GM10248 (cell line): ENCODE measurements around the gene VPS51.

Experiments
- CTCF ChIA-PET: fragments of 300-600 bp; sonication (Branson Sonifier 250); formaldehyde crosslinking; extraction: SDS; loops from one replicate; lab custom pipeline; 2021; ENCODE audit warnings: antibody characterized with exemption; lab: Yijun Ruan, JAX
- POLR2A ChIA-PET: fragments of 350-650 bp; sonication (Branson Sonifier 250); formaldehyde crosslinking; extraction: SDS; loops from one replicate; lab custom pipeline; 2020; ENCODE audit warnings: antibody characterized with exemption; lab: Yijun Ruan, JAX
- DNase-seq: peaks from one replicate; pipeline ENCODE4 v3.0.0; 2012; ENCODE audit errors: extremely low spot score
- TF ChIP-seq, protein P1 (sequence below): IDR thresholded peaks from 2 replicates; pipeline ENCODE4 v1.5.1; 2012; ENCODE audit warnings: mild to moderate bottlenecking, low read depth; ENCODE audit errors: extremely low read depth, missing control alignments, control extremely low read depth

Gene VPS51

DNA sequence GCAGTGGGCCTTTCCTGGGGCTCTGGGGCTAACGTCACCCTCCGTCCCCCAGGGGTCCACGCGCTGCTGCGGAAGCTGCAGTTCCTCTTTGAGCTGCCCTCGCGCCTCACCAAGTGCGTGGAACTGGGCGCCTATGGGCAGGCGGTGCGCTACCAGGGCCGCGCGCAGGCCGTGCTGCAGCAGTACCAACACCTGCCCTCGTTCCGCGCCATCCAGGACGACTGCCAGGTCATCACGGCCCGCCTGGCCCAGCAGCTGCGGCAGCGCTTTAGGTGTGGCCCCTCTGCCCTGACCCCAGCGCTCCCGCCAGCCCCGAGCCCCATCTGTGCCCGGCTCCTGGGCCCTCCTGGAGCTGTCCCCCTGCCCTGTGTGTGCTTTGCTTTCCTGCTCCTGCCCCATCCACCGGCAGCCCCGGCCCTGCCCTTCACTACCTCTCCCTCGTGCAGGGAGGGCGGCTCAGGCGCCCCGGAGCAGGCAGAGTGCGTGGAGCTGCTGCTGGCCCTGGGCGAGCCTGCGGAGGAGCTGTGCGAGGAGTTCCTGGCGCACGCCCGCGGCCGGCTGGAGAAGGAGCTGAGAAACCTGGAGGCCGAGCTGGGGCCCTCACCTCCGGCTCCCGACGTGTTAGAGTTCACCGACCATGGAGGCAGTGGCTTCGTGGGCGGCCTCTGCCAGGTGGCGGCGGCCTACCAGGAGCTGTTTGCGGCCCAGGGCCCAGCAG lies 11.9 kb downstream of the VPS51 start:
- ChIA-PET POLR2A (interaction anchor here (0.6 kb wide), 2 partner anchors 288 to 417 kb away, joined by 5 to 7 read pairs; partner anchors contain the start of gene SCYL1), CTCF (interaction anchor here (0.7 to 7.5 kb wide), 6 partner anchors 9 to 257 kb away, joined by 3 to 165 read pairs (median 14); partner anchors contain the start of genes CAPN1 and VPS51)
- TF ChIP-seq, protein P1, sequence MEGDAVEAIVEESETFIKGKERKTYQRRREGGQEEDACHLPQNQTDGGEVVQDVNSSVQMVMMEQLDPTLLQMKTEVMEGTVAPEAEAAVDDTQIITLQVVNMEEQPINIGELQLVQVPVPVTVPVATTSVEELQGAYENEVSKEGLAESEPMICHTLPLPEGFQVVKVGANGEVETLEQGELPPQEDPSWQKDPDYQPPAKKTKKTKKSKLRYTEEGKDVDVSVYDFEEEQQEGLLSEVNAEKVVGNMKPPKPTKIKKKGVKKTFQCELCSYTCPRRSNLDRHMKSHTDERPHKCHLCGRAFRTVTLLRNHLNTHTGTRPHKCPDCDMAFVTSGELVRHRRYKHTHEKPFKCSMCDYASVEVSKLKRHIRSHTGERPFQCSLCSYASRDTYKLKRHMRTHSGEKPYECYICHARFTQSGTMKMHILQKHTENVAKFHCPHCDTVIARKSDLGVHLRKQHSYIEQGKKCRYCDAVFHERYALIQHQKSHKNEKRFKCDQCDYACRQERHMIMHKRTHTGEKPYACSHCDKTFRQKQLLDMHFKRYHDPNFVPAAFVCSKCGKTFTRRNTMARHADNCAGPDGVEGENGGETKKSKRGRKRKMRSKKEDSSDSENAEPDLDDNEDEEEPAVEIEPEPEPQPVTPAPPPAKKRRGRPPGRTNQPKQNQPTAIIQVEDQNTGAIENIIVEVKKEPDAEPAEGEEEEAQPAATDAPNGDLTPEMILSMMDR: no peak
- no peak for DNase-seq

DNA sequence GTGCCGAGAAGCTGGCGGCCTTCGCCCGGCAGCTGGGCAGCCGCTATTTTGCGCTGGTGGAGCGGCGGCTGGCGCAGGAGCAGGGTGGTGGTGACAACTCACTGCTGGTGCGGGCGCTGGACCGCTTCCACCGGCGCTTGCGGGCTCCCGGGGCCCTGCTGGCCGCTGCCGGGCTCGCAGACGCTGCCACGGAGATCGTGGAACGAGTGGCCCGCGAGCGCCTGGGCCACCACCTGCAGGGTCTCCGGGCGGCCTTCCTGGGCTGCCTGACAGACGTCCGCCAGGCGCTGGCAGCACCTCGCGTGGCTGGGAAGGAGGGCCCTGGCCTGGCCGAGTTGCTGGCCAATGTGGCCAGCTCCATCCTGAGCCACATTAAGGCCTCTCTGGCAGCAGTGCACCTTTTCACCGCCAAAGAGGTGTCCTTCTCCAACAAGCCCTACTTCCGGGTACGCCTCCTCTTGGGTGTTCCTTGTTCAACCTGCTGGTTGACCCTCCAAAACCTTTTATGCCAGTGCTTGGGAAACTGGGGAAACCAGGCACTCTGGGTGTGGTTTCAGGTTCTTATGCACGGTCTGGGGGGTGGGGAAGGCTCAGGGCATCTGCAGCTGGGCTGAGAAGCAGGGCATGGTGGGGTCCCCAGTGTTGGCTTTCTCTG lies 12.6 kb downstream of the VPS51 start:
- no peak for DNase-seq
- TF ChIP-seq, protein P1: no peak
- POLR2A ChIA-PET: no interaction called here
- CTCF ChIA-PET: interaction anchor here (0.7 to 7.5 kb wide), 10 partner anchors 10 to 258 kb away, joined by 3 to 165 read pairs (median 20); partner anchors contain the start of genes ARL2, CAPN1, CDC42EP2 and VPS51

DNA sequence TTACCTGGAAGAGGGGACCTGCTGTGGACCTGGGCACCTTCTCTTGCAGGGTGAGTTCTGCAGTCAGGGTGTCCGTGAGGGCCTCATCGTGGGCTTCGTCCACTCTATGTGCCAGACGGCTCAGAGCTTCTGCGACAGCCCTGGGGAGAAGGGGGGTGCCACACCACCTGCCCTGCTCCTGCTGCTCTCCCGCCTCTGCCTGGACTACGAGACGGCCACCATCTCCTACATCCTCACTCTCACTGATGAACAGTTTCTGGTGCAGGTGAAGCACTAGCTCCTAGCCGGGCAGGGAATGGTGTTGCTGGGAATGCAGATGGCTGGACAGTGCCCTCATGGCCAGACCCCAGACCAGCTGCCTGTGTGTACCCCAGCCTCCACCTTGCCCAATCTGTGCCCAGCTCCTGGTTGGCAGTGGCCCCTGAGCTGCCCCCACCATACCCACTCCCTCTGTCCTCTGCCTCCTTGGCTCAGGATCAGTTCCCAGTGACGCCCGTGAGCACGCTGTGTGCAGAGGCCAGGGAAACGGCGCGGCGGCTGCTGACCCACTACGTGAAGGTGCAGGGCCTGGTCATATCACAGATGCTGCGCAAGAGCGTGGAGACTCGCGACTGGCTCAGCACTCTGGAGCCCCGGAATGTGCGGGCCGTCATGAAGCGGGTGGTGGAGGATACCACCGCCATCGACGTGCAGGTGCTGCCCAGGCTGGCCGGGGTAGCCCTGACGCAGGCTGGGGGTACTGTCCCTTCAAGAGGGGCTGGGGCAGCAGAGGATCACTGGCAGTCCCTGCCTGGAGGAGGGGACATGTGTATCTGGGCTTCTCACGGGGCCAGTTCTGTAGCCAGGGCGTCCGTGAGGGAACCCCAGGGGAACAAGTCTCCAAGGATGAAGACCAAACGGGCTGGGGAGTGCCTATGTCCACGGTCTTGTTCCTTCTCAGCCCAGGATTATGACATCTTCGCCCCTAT lies 13.5 kb downstream of the VPS51 start:
- CTCF ChIA-PET: interaction anchor here (0.6 to 7.5 kb wide), 34 partner anchors 11 to 324 kb away, joined by 3 to 165 read pairs (median 7); partner anchors contain the start of genes ARL2, CAPN1, CDC42BPG and CDC42EP2
- POLR2A ChIA-PET: interaction anchor here (0.5 to 4.0 kb wide), 4 partner anchors 10 to 242 kb away, joined by 3 to 14 read pairs (median 4); partner anchors contain the start of genes ARL2, FAU and MRPL49
- TF ChIP-seq, protein P1: no peak
- no peak for DNase-seq

DNA sequence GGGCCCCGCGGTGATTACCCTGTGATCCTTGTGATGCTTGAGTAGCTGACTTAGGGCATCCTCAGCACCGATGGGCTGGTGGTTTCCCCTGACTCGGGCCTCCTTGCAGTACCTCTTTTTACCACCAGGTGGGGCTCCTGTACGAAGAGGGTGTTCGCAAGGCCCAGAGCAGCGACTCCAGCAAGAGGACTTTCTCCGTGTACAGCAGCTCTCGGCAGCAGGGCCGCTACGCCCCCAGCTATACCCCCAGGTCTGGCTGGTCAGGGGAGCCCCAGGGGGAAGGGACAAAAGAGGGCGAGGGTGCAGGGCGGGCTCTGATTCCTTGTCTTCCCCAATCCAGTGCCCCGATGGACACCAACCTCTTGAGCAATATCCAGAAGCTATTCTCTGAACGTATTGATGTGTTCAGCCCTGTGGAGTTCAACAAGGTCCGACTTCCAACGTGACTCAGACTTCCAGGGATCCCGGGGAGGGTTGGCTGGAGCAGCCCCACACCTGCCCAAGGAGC lies 14.4 kb downstream of the VPS51 start:
- ChIA-PET CTCF (interaction anchor here (0.6 to 7.5 kb wide), 40 partner anchors 11 to 325 kb away, joined by 3 to 165 read pairs (median 5); partner anchors contain the start of genes ARL2, CAPN1, CDC42BPG and CDC42EP2), POLR2A (interaction anchor here (0.5 to 4.0 kb wide), 5 partner anchors 11 to 314 kb away, joined by 3 to 14 read pairs (median 3); partner anchors contain the start of genes ARL2, FAU and MRPL49)
- TF ChIP-seq, protein P1: peak; percentile 95
- peak; percentile 90 for DNase-seq

DNA sequence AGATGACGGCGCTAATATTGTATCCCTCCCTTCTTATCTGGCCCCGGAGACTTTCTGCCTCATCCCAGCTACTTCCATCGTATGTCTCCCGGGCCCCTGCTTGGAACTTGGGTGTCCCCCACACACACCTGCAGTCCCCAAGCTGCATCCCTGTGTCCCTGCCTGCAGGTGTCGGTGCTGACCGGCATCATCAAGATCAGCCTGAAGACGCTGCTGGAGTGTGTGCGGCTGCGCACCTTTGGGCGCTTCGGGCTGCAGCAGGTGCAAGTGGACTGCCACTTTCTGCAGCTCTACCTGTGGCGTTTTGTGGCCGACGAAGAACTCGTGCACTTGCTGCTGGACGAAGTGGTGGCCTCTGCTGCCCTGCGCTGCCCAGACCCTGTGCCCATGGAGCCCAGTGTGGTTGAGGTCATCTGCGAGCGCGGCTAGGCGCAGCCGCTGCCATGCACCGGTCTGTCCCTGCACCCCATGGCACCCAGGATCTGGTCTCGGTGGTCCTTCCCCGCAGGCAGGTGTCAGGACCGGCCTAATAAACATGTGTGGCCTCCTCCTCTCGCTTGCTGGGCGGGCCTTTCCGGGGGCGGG lies 15.2 kb downstream of the VPS51 start:
- ChIA-PET POLR2A (interaction anchor here (0.6 to 4.0 kb wide), 6 partner anchors 11 to 1004 kb away, joined by 3 to 14 read pairs (median 3); partner anchors contain the start of genes FAU and MRPL49), CTCF (interaction anchor here (0.7 to 7.5 kb wide), 36 partner anchors 10 to 326 kb away, joined by 3 to 165 read pairs (median 7); partner anchors contain the start of genes ARL2, CAPN1, CDC42BPG and CDC42EP2)
- TF ChIP-seq, protein P1: no peak
- no peak for DNase-seq
